Calu3 (cell line): ENCODE measurements around the gene ADARB1. TPM values are rescaled to one million over a fixed set of nuclear protein-coding genes. Genes with fewer than 3 reads are reported as not detected.

Source experiments
- BruUV-seq: library from RNA; stranded (reverse); fragments of 400-500 nt; replicated peaks from 2 replicates; lab custom pipeline; 2021; lab: Mats Ljungman, UMichigan
- CTCF ChIA-PET: fragments of 300-600 bp; sonication (Branson Sonifier 250); formaldehyde crosslinking; loops from one replicate; lab custom pipeline; 2022; ENCODE audit warnings: antibody characterized with exemption; lab: Charles Lee
- DNase-seq: peaks from one replicate; pipeline ENCODE4 v3.0.0; 2022
- H3K27ac Mint-ChIP-seq: one replicate; pipeline ENCODE4 v1.8.0; 2022; ENCODE audit warnings: mixed read lengths; ENCODE audit not compliant: unreplicated experiment
- H3K27me3 Mint-ChIP-seq: one replicate; pipeline ENCODE4 v1.8.0; 2022; ENCODE audit warnings: mixed read lengths; ENCODE audit not compliant: unreplicated experiment
- H3K36me3 Mint-ChIP-seq: one replicate; pipeline ENCODE4 v1.8.0; 2022; ENCODE audit warnings: mild to moderate bottlenecking, moderate library complexity, mixed read lengths; ENCODE audit not compliant: insufficient read depth, unreplicated experiment
- H3K4me1 Mint-ChIP-seq: one replicate; pipeline ENCODE4 v1.8.0; 2022; ENCODE audit warnings: mild to moderate bottlenecking, low read depth, mixed read lengths; ENCODE audit not compliant: unreplicated experiment
- H3K4me3 Mint-ChIP-seq: one replicate; pipeline ENCODE4 v1.8.0; 2022; ENCODE audit warnings: mild to moderate bottlenecking, low read depth, moderate library complexity, mixed read lengths; ENCODE audit not compliant: unreplicated experiment
- H3K9me3 Mint-ChIP-seq: one replicate; pipeline ENCODE4 v1.8.0; 2022; ENCODE audit warnings: low read depth, mixed read lengths; ENCODE audit not compliant: unreplicated experiment
- intact Hi-C: fragments of 100-400 bp; cut with micrococcal nuclease; formaldehyde crosslinking; loops from one replicate; pipeline ENCODE4 v1.10.0; 2022; ENCODE audit not compliant: unreplicated experiment
- total RNA-seq: library from RNA; stranded (reverse); gene quantifications from 2 replicates; pipeline ENCODE4 v1.2.3, GENCODE V29; 2022
- TF ChIP-seq, protein P1 (sequence below): fragments of 200-600 bp; IDR thresholded peaks from one replicate; pipeline ENCODE4 v1.8.0; 2022; ENCODE audit warnings: antibody characterized with exemption; ENCODE audit not compliant: unreplicated experiment

The ADARB1 gene
- total RNA-seq, 1 experiment from 2014 or later: 2.8 TPM

DNA sequence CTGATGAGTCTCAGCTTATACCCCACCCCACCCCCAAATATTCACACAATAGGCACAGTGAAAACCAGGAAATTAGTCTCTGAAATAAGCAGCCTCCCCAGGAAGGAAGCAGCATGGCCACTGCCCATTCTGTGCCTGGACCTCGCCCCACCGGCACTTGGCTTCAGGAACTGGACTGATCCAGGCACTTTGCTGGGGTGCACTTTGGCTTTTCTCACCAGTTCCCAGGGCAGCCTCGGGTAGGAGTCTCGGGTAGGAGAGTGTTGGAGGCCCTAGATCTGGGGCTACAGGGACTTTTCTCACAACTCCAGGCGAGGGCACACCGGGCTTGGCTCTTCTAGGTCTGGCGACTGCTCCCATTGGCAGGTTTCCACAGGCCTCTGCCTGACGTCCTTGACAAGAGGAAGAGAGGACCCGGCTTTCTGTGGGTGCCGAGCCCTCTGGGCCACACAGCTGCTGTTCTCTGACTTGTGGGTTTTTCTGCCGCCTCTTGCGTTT, 18.7 kb downstream of the ADARB1 start:
- H3K4me3 Mint-ChIP-seq: no peak overlapping the region
- no peak for DNase-seq
- TF ChIP-seq, protein P1, sequence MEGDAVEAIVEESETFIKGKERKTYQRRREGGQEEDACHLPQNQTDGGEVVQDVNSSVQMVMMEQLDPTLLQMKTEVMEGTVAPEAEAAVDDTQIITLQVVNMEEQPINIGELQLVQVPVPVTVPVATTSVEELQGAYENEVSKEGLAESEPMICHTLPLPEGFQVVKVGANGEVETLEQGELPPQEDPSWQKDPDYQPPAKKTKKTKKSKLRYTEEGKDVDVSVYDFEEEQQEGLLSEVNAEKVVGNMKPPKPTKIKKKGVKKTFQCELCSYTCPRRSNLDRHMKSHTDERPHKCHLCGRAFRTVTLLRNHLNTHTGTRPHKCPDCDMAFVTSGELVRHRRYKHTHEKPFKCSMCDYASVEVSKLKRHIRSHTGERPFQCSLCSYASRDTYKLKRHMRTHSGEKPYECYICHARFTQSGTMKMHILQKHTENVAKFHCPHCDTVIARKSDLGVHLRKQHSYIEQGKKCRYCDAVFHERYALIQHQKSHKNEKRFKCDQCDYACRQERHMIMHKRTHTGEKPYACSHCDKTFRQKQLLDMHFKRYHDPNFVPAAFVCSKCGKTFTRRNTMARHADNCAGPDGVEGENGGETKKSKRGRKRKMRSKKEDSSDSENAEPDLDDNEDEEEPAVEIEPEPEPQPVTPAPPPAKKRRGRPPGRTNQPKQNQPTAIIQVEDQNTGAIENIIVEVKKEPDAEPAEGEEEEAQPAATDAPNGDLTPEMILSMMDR: no peak
- CTCF ChIA-PET: no interaction called here
- intact Hi-C loops: no loop called here
- no peaks in the 10 kb centered on the region for H3K4me1 Mint-ChIP-seq
- BruUV-seq: no TSS peak
- H3K27me3 Mint-ChIP-seq: peaks cover 60% of the 10 kb centered on the region
- no peak overlapping the region for H3K27ac Mint-ChIP-seq
- no peaks in the 10 kb centered on the region for H3K36me3 Mint-ChIP-seq
- no peaks in the 10 kb centered on the region for H3K9me3 Mint-ChIP-seq

DNA sequence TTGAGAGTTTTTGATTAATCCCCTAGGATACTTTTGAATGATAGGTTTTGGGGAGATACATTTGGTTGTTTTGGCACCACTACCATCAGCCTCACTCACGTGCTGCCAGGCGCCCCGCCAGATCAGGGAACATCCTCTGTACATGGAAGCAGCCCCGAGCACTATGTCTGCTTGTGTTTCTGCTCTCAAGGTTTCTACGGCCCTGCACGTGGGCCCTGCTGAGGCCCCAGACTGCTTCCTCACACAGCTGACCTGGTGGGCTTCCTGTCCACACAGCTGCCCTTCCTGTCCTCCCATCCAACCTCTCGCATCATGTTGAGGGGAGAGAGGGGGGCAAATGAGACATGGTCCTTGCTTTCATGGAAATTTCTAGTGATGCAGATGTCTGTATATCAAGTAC, 20.0 kb downstream of the ADARB1 start:
- intact Hi-C loops: no loop called here
- no TSS peak for BruUV-seq
- Mint-ChIP-seq H3K27ac (no peak overlapping the region), H3K4me3 (no peak overlapping the region), H3K36me3 (no peaks in the 10 kb centered on the region), H3K9me3 (no peaks in the 10 kb centered on the region), H3K4me1 (no peaks in the 10 kb centered on the region), H3K27me3 (peaks cover 65% of the 10 kb centered on the region)
- CTCF ChIA-PET: no interaction called here
- TF ChIP-seq, protein P1: no peak
- DNase-seq: no peak

DNA sequence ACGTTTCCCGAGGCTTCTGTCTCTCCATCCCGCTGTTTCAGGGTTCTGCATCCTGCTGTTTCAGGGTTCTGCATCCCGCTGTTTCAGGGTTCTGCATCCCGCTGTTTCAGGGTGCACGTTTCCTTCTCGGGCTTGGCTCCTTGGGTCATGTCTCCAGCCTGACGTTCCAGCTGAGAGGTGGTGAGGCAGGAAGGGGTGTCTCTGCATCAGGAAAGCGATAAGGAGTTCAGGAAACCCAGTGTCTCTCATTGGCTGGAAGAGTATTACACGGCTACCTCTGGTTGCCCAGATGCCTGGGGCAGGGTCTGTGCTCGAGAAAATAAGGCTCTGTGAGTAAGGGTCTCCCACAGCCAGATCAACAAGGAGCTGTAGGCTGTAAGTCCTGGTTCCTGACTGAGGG, 21.1 kb downstream of the ADARB1 start:
- H3K27me3 Mint-ChIP-seq: peaks cover 54% of the 10 kb centered on the region
- TF ChIP-seq, protein P1: no peak
- BruUV-seq: no TSS peak
- no peaks in the 10 kb centered on the region for H3K36me3 Mint-ChIP-seq
- no peaks in the 10 kb centered on the region for H3K4me1 Mint-ChIP-seq
- no peak for DNase-seq
- H3K9me3 Mint-ChIP-seq: no peaks in the 10 kb centered on the region
- H3K27ac Mint-ChIP-seq: no peak overlapping the region
- CTCF ChIA-PET: no interaction called here
- intact Hi-C loops: no loop called here
- no peak overlapping the region for H3K4me3 Mint-ChIP-seq

DNA sequence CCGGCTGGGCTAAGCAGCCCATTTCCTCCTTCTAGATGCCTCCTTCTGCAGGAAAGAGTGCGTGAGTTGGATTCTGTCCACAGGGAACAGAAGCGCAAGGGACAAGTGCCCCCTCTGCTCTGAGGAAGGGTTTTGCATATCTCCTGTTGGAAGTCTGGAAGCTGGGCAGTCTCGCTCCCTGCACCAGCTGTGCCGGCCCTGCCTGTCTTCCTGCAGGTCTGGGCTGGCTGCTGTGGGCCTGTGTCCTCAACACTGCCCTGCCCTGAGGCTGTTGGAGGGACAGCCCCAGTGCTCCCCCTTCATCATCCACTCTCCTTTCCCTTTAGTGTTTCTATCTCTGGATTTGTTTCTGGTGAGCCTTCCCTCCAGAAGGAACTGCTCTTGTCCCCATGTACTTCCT, 21.8 kb downstream of the ADARB1 start:
- H3K27me3 Mint-ChIP-seq: peaks cover 46% of the 10 kb centered on the region
- no peaks in the 10 kb centered on the region for H3K36me3 Mint-ChIP-seq
- H3K27ac Mint-ChIP-seq: no peak overlapping the region
- H3K4me3 Mint-ChIP-seq: no peak overlapping the region
- no TSS peak for BruUV-seq
- no peak for DNase-seq
- intact Hi-C loops: no loop called here
- no peaks in the 10 kb centered on the region for H3K9me3 Mint-ChIP-seq
- TF ChIP-seq, protein P1: no peak
- H3K4me1 Mint-ChIP-seq: no peaks in the 10 kb centered on the region
- CTCF ChIA-PET: no interaction called here
